A549 (cell line): ENCODE results near the gene MVB12B.

Experiments used
- EP300 ChIP-seq, 2 experiments: fragments of >200 bp; sonication (Bioruptor Twin); formaldehyde crosslinking; IDR thresholded peaks; 2 replicates in 1 of 2; 3 replicates in 1 of 2; pipeline ENCODE4 v1.6.1; 2016 to 2017
- HMGXB4 ChIP-seq: fragments of 250-450 bp; sonication (Bioruptor Pico); IDR thresholded peaks from 2 replicates; pipeline ENCODE4 v1.5.0; 2021; ENCODE audit warnings: mild to moderate bottlenecking, moderate library complexity, borderline replicate concordance
- HOXA7 ChIP-seq: fragments of 250-450 bp; sonication (Bioruptor Pico); IDR thresholded peaks from 2 replicates; pipeline ENCODE4 v1.5.0; 2020; ENCODE audit warnings: mild to moderate bottlenecking, moderate library complexity
- HOXB13 ChIP-seq: fragments of 250-450 bp; sonication (Bioruptor Pico); IDR thresholded peaks from 2 replicates; pipeline ENCODE4 v1.5.0; 2020; ENCODE audit warnings: low read depth, mild to moderate bottlenecking, moderate library complexity
- MAFK ChIP-seq: fragments of 450-650 bp; IDR thresholded peaks from 2 replicates; pipeline ENCODE4 v1.6.1; 2014; ENCODE audit not compliant: partially characterized antibody
- MAX ChIP-seq: IDR thresholded peaks from 2 replicates; pipeline ENCODE4 v1.6.1; 2012
- MAZ ChIP-seq: fragments of 150-350 bp; IDR thresholded peaks from 2 replicates; pipeline ENCODE4 v1.6.1; 2014; ENCODE audit warnings: antibody characterized with exemption, low read depth, low read length, borderline replicate concordance
- POLR2A ChIP-seq: IDR thresholded peaks from 2 replicates; pipeline ENCODE4 v1.6.1; 2012; ENCODE audit warnings: mild to moderate bottlenecking, low read length
- POLR2AphosphoS2 ChIP-seq: conservative IDR thresholded peaks from 2 replicates; pipeline ENCODE4 v1.6.1; 2012; ENCODE audit warnings: low read length, improper control_type of control experiment, inconsistent platforms
- RARB ChIP-seq: fragments of 250-450 bp; sonication (Bioruptor Pico); IDR thresholded peaks from 2 replicates; pipeline ENCODE4 v1.8.0; 2021; ENCODE audit warnings: mild to moderate bottlenecking, moderate library complexity
- TF ChIP-seq, protein P1 (sequence below): fragments of >200 bp; sonication (Bioruptor Twin); formaldehyde crosslinking; IDR thresholded peaks from 3 replicates; pipeline ENCODE4 v1.5.1; 2016
- TF ChIP-seq, protein P2 (sequence below): fragments of 450-650 bp; IDR thresholded peaks from 2 replicates; pipeline ENCODE4 v1.6.1; 2014; ENCODE audit warnings: antibody characterized with exemption
- TF ChIP-seq, protein P3 (sequence below): fragments of 200-600 bp; sonication (generic); IDR thresholded peaks from 2 replicates; pipeline ENCODE4 v1.6.1; 2016; ENCODE audit warnings: antibody characterized with exemption, mild to moderate bottlenecking, moderate library complexity

- TF ChIP-seq HOXA7 (CRISPR knock-in tag): no peak
- no peak for TF ChIP-seq POLR2AphosphoS2
- TF ChIP-seq, protein P1, sequence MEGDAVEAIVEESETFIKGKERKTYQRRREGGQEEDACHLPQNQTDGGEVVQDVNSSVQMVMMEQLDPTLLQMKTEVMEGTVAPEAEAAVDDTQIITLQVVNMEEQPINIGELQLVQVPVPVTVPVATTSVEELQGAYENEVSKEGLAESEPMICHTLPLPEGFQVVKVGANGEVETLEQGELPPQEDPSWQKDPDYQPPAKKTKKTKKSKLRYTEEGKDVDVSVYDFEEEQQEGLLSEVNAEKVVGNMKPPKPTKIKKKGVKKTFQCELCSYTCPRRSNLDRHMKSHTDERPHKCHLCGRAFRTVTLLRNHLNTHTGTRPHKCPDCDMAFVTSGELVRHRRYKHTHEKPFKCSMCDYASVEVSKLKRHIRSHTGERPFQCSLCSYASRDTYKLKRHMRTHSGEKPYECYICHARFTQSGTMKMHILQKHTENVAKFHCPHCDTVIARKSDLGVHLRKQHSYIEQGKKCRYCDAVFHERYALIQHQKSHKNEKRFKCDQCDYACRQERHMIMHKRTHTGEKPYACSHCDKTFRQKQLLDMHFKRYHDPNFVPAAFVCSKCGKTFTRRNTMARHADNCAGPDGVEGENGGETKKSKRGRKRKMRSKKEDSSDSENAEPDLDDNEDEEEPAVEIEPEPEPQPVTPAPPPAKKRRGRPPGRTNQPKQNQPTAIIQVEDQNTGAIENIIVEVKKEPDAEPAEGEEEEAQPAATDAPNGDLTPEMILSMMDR: no peak
- TF ChIP-seq HOXB13 (CRISPR knock-in tag): no peak
- no peak for TF ChIP-seq POLR2A
- no peak for TF ChIP-seq RARB (CRISPR knock-in tag)
- TF ChIP-seq MAFK: no peak
- no peak for TF ChIP-seq HMGXB4
- TF ChIP-seq, protein P2, sequence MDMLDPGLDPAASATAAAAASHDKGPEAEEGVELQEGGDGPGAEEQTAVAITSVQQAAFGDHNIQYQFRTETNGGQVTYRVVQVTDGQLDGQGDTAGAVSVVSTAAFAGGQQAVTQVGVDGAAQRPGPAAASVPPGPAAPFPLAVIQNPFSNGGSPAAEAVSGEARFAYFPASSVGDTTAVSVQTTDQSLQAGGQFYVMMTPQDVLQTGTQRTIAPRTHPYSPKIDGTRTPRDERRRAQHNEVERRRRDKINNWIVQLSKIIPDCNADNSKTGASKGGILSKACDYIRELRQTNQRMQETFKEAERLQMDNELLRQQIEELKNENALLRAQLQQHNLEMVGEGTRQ: no peak
- TF ChIP-seq MAX: no peak
- TF ChIP-seq, protein P3, sequence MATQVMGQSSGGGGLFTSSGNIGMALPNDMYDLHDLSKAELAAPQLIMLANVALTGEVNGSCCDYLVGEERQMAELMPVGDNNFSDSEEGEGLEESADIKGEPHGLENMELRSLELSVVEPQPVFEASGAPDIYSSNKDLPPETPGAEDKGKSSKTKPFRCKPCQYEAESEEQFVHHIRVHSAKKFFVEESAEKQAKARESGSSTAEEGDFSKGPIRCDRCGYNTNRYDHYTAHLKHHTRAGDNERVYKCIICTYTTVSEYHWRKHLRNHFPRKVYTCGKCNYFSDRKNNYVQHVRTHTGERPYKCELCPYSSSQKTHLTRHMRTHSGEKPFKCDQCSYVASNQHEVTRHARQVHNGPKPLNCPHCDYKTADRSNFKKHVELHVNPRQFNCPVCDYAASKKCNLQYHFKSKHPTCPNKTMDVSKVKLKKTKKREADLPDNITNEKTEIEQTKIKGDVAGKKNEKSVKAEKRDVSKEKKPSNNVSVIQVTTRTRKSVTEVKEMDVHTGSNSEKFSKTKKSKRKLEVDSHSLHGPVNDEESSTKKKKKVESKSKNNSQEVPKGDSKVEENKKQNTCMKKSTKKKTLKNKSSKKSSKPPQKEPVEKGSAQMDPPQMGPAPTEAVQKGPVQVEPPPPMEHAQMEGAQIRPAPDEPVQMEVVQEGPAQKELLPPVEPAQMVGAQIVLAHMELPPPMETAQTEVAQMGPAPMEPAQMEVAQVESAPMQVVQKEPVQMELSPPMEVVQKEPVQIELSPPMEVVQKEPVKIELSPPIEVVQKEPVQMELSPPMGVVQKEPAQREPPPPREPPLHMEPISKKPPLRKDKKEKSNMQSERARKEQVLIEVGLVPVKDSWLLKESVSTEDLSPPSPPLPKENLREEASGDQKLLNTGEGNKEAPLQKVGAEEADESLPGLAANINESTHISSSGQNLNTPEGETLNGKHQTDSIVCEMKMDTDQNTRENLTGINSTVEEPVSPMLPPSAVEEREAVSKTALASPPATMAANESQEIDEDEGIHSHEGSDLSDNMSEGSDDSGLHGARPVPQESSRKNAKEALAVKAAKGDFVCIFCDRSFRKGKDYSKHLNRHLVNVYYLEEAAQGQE: no peak
- TF ChIP-seq EP300 (IDR thresholded peaks at IDR 0.05): no peak
- TF ChIP-seq MAZ: no peak
Measured at GRCh38 chr9:126347911-126348760, 21.5 kb downstream of the MVB12B start.
